Measurements from ENCODE around the gene EFNB3.
A peak's percentile ranks its signal among the peaks of the same experiment; 100 is the strongest.

Gene EFNB3

GRCh38 chr17:7744416-7744815, 39.4 kb downstream of the EFNB3 start:
- no peaks in the 10 kb centered on the region for H3K36me3 ChIP-seq (ENCODE audit: insufficient read depth, low read length)
- H3K4me3 ChIP-seq: no peak overlapping the region
- no peak overlapping the region for H3K27ac ChIP-seq
- TF ChIP-seq POLR2AphosphoS5 (IDR thresholded peaks at IDR 0.05; ENCODE audit: borderline replicate concordance, low read depth, low read length): no peak
- no peak for TF ChIP-seq EZH2 (IDR thresholded peaks at IDR 0.05)
- H3K9me3 ChIP-seq (ENCODE audit: low read depth, low read length): no peaks in the 10 kb centered on the region
- no peak overlapping the region for H3K9ac ChIP-seq (ENCODE audit: insufficient read length)
- DNase-seq (ENCODE audit: low read depth, low spot score): no peak

GRCh38 chr17:7745748-7746470, 40.9 kb downstream of the EFNB3 start:
- Histone ChIP-seq H3K9me3 (ENCODE audit: low read depth, low read length) (no peaks in the 10 kb centered on the region), H3K36me3 (ENCODE audit: insufficient read depth, low read length) (no peaks in the 10 kb centered on the region), H3K9ac (ENCODE audit: insufficient read length) (no peak overlapping the region), H3K27ac (peak overlapping the region; percentile 62), H3K4me3 (no peak overlapping the region)
- DNase-seq (ENCODE audit: low read depth, low spot score): no peak
- TF ChIP-seq POLR2AphosphoS5 (IDR thresholded peaks at IDR 0.05; ENCODE audit: borderline replicate concordance, low read depth, low read length) (no peak), FOXP2 (optimal IDR thresholded peaks at IDR 0.05; ENCODE audit: control extremely low read depth, extremely low read length, insufficient read depth) (no peak), EZH2 (IDR thresholded peaks at IDR 0.05) (no peak)

- Histone ChIP-seq H3K9me3 (ENCODE audit: low read depth, low read length) (no peaks in the 10 kb centered on the region), H3K9ac (ENCODE audit: insufficient read length) (peak overlapping the region; percentile 58), H3K36me3 (ENCODE audit: insufficient read depth, low read length) (no peaks in the 10 kb centered on the region), H3K4me3 (peak overlapping the region; percentile 61), H3K27ac (peak overlapping the region; percentile 80)
- TF ChIP-seq POLR2AphosphoS5 (IDR thresholded peaks at IDR 0.05; ENCODE audit: borderline replicate concordance, low read depth, low read length) (no peak), EZH2 (IDR thresholded peaks at IDR 0.05) (no peak), FOXP2 (optimal IDR thresholded peaks at IDR 0.05; ENCODE audit: control extremely low read depth, extremely low read length, insufficient read depth) (no peak)
- DNase-seq (ENCODE audit: low read depth, low spot score): no peak
Measured at GRCh38 chr17:7747635-7748071, 42.7 kb downstream of the EFNB3 start.

GRCh38 chr17:7748076-7748775, 43.2 kb downstream of the EFNB3 start:
- H3K4me3 ChIP-seq: peak overlapping the region; percentile 61
- H3K36me3 ChIP-seq (ENCODE audit: insufficient read depth, low read length): no peaks in the 10 kb centered on the region
- TF ChIP-seq FOXP2 (optimal IDR thresholded peaks at IDR 0.05; ENCODE audit: control extremely low read depth, extremely low read length, insufficient read depth) (no peak), POLR2AphosphoS5 (IDR thresholded peaks at IDR 0.05; ENCODE audit: borderline replicate concordance, low read depth, low read length) (no peak), EZH2 (IDR thresholded peaks at IDR 0.05) (no peak)
- no peak for DNase-seq (ENCODE audit: low read depth, low spot score)
- no peaks in the 10 kb centered on the region for H3K9me3 ChIP-seq (ENCODE audit: low read depth, low read length)
- peak overlapping the region; percentile 80 for H3K27ac ChIP-seq
- H3K9ac ChIP-seq (ENCODE audit: insufficient read length): peak overlapping the region; percentile 58

GRCh38 chr17:7750321-7750821, 45.4 kb downstream of the EFNB3 start:
- Histone ChIP-seq H3K4me3 (no peak overlapping the region), H3K9me3 (ENCODE audit: low read depth, low read length) (no peaks in the 10 kb centered on the region), H3K9ac (ENCODE audit: insufficient read length) (no peak overlapping the region), H3K27ac (no peak overlapping the region), H3K36me3 (ENCODE audit: insufficient read depth, low read length) (no peaks in the 10 kb centered on the region)
- TF ChIP-seq EZH2 (IDR thresholded peaks at IDR 0.05) (no peak), FOXP2 (optimal IDR thresholded peaks at IDR 0.05; ENCODE audit: control extremely low read depth, extremely low read length, insufficient read depth) (no peak), POLR2AphosphoS5 (IDR thresholded peaks at IDR 0.05; ENCODE audit: borderline replicate concordance, low read depth, low read length) (no peak)
- DNase-seq (ENCODE audit: low read depth, low spot score): no peak

- Histone ChIP-seq H3K9ac (ENCODE audit: insufficient read length) (no peak overlapping the region), H3K4me3 (no peak overlapping the region), H3K27ac (no peak overlapping the region), H3K36me3 (ENCODE audit: insufficient read depth, low read length) (no peaks in the 10 kb centered on the region), H3K9me3 (ENCODE audit: low read depth, low read length) (no peaks in the 10 kb centered on the region)
- TF ChIP-seq EZH2 (IDR thresholded peaks at IDR 0.05) (no peak), POLR2AphosphoS5 (IDR thresholded peaks at IDR 0.05; ENCODE audit: borderline replicate concordance, low read depth, low read length) (no peak), FOXP2 (optimal IDR thresholded peaks at IDR 0.05; ENCODE audit: control extremely low read depth, extremely low read length, insufficient read depth) (no peak)
- no peak for DNase-seq (ENCODE audit: low read depth, low spot score)
Measured at GRCh38 chr17:7754656-7755055, 49.7 kb downstream of the EFNB3 start.

GRCh38 chr17:7755095-7755890, 50.3 kb downstream of the EFNB3 start:
- Histone ChIP-seq H3K9ac (ENCODE audit: insufficient read length) (no peak overlapping the region), H3K4me3 (no peak overlapping the region), H3K36me3 (ENCODE audit: insufficient read depth, low read length) (no peaks in the 10 kb centered on the region), H3K9me3 (ENCODE audit: low read depth, low read length) (no peaks in the 10 kb centered on the region), H3K27ac (no peak overlapping the region)
- no peak for TF ChIP-seq EZH2 (IDR thresholded peaks at IDR 0.05)
- no peak for TF ChIP-seq POLR2AphosphoS5 (IDR thresholded peaks at IDR 0.05; ENCODE audit: borderline replicate concordance, low read depth, low read length)
- TF ChIP-seq FOXP2 (optimal IDR thresholded peaks at IDR 0.05; ENCODE audit: control extremely low read depth, extremely low read length, insufficient read depth): no peak
- no peak for DNase-seq (ENCODE audit: low read depth, low spot score)

GRCh38 chr17:7756968-7757367, 52.0 kb downstream of the EFNB3 start:
- no peaks in the 10 kb centered on the region for H3K9me3 ChIP-seq (ENCODE audit: low read depth, low read length)
- TF ChIP-seq FOXP2 (optimal IDR thresholded peaks at IDR 0.05; ENCODE audit: control extremely low read depth, extremely low read length, insufficient read depth): no peak

More at GRCh38 chr17:7756968-7757367, 52.0 kb downstream of the EFNB3 start:
- Histone ChIP-seq H3K27ac (no peak overlapping the region), H3K36me3 (ENCODE audit: insufficient read depth, low read length) (no peaks in the 10 kb centered on the region), H3K4me3 (no peak overlapping the region), H3K9ac (ENCODE audit: insufficient read length) (no peak overlapping the region)
- no peak for DNase-seq (ENCODE audit: low read depth, low spot score)

Measured in SK-N-MC (cell line).